ENCODE data around the gene LSM10. TPM values are rescaled to one million over a fixed set of nuclear protein-coding genes. Genes with fewer than 3 reads are reported as not detected.

Gene LSM10
- total and polyA plus RNA-seq, 9 of the 15 experiments (the other 6 are each of a cell fraction or from before 2014, with no cell fraction given) = 13.2 to 146 (median 68.9) TPM

- TF ChIP-seq ZNF583 (CRISPR knock-in tag; IDR thresholded peaks at IDR 0.05) (peak; percentile 95), RCOR1 (IDR thresholded peaks at IDR 0.05; ENCODE audit: borderline replicate concordance in 1 of 2, low read depth in 2 of 2, low read length in 2 of 2) (peak; percentile 0 to 95; a peak in 3 of 4 replicates), GMEB1 (CRISPR knock-in tag; IDR thresholded peaks at IDR 0.05) (peak; percentile 46), NEUROD1 (IDR thresholded peaks at IDR 0.05; ENCODE audit: borderline replicate concordance, low read depth, low read length, partially characterized antibody) (peak; percentile 91), HNRNPK (IDR thresholded peaks at IDR 0.05; ENCODE audit: low read depth, low read length, poor library complexity, severe bottlenecking) (no peak), TCF7L2 (IDR thresholded peaks at IDR 0.05; ENCODE audit: low read depth, low read length) (no peak), STAG1 (CRISPR knock-in tag; IDR thresholded peaks at IDR 0.05; ENCODE audit: borderline replicate concordance) (no peak), ETS2 (tag; IDR thresholded peaks at IDR 0.05; ENCODE audit: borderline replicate concordance, poor library complexity, severe bottlenecking) (peak; percentile 81), ZNF41 (CRISPR knock-in tag; conservative IDR thresholded peaks at IDR 0.05) (peak; percentile 87), TFAM (CRISPR knock-in tag; conservative IDR thresholded peaks at IDR 0.05) (no peak), MCM2 (IDR thresholded peaks at IDR 0.05; ENCODE audit: low read depth) (no peak), BACH1 (tag; IDR thresholded peaks at IDR 0.05) (peak; percentile 92), DPF2 (IDR thresholded peaks at IDR 0.05) (peak; percentile 98), CHD4 (IDR thresholded peaks at IDR 0.05; ENCODE audit: insufficient read depth, insufficient replicate concordance, low read depth, low read length, poor library complexity, severe bottlenecking) (no peak), FOXA3 (CRISPR knock-in tag; conservative IDR thresholded peaks at IDR 0.05 in 1 of 2, IDR thresholded peaks at IDR 0.05 in 1 of 2) (0 out of 4 replicates have a peak, but pooled peaks of 1 of the 2 experiments have one; percentile 38)
- TF ChIP-seq, protein P1, sequence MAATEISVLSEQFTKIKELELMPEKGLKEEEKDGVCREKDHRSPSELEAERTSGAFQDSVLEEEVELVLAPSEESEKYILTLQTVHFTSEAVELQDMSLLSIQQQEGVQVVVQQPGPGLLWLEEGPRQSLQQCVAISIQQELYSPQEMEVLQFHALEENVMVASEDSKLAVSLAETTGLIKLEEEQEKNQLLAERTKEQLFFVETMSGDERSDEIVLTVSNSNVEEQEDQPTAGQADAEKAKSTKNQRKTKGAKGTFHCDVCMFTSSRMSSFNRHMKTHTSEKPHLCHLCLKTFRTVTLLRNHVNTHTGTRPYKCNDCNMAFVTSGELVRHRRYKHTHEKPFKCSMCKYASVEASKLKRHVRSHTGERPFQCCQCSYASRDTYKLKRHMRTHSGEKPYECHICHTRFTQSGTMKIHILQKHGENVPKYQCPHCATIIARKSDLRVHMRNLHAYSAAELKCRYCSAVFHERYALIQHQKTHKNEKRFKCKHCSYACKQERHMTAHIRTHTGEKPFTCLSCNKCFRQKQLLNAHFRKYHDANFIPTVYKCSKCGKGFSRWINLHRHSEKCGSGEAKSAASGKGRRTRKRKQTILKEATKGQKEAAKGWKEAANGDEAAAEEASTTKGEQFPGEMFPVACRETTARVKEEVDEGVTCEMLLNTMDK (IDR thresholded peaks at IDR 0.05; ENCODE audit: borderline replicate concordance, insufficient read depth, low read depth, low read length, poor library complexity, severe bottlenecking) = no peak
- TF ChIP-seq, protein P2, sequence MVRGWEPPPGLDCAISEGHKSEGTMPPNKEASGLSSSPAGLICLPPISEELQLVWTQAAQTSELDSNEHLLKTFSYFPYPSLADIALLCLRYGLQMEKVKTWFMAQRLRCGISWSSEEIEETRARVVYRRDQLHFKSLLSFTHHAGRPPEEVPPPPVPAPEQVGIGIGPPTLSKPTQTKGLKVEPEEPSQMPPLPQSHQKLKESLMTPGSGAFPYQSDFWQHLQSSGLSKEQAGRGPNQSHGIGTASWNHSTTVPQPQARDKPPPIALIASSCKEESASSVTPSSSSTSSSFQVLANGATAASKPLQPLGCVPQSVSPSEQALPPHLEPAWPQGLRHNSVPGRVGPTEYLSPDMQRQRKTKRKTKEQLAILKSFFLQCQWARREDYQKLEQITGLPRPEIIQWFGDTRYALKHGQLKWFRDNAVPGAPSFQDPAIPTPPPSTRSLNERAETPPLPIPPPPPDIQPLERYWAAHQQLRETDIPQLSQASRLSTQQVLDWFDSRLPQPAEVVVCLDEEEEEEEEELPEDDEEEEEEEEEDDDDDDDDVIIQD (CRISPR knock-in tag; IDR thresholded peaks at IDR 0.05) = peak; percentile 88; the same call in 1 of the 2 replicates
- TF ChIP-seq, protein P3, sequence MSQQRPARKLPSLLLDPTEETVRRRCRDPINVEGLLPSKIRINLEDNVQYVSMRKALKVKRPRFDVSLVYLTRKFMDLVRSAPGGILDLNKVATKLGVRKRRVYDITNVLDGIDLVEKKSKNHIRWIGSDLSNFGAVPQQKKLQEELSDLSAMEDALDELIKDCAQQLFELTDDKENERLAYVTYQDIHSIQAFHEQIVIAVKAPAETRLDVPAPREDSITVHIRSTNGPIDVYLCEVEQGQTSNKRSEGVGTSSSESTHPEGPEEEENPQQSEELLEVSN (IDR thresholded peaks at IDR 0.05; ENCODE audit: borderline replicate concordance in 1 of 2, extremely low read depth in 1 of 2, insufficient read depth in 1 of 2, insufficient read length in 1 of 2, low read depth in 1 of 2, low read length in 1 of 2, poor library complexity in 1 of 2, severe bottlenecking in 1 of 2) = peak; percentile 72 to 83
Measured at GRCh38 chr1:36386265-36387140, 11.2 kb downstream of the LSM10 start (continued).

Measured in K562 (cell line).